Urinary bladder (tissue), 4 donors: ENCODE results near the gene SH3TC1. TPM values are rescaled to one million over a fixed set of nuclear protein-coding genes. Genes with fewer than 3 reads are reported as not detected.

Experiments used
- DNase-seq: peaks from one replicate; pipeline ENCODE4 v3.0.0-alpha.2; 2015; ENCODE audit errors: extremely low spot score
- H3K27ac ChIP-seq: one replicate; pipeline ENCODE4 v1.5.1; 2013; ENCODE audit warnings: low read depth, mild to moderate bottlenecking, moderate library complexity
- H3K36me3 ChIP-seq: one replicate; pipeline ENCODE4 v1.6.1; 2013; ENCODE audit warnings: mild to moderate bottlenecking, moderate library complexity; ENCODE audit not compliant: insufficient read depth
- H3K4me1 ChIP-seq: one replicate; pipeline ENCODE4 v1.6.1; 2013; ENCODE audit warnings: mild to moderate bottlenecking, moderate library complexity; ENCODE audit not compliant: insufficient read depth
- H3K4me3 ChIP-seq: one replicate; pipeline ENCODE4 v1.5.1; 2013; ENCODE audit warnings: low read depth, low read length
- WGBS: extraction: QIAGEN DNeasy Blood & Tissue Kit; methylation state at CpG from one replicate; pipeline ENCODE4 v1.1.7; 2013; 5-methylcytosine and 5-hydroxymethylcytosine counted together
- polyA plus RNA-seq: library from polyadenylated mRNA; stranded (reverse); fragments of 200-250 nt; gene quantifications from one replicate; pipeline ENCODE4 v1.2.3, GENCODE V29; 2013
- total RNA-seq: library from RNA; depleted of rRNA; stranded (reverse); fragments of >200 nt; gene quantifications from one replicate; pipeline ENCODE4 v1.2.3, GENCODE V29; 2014
- donor health status: healthy with polysubstance abuse.
- donor health status: healthy.

Gene SH3TC1
- total and polyA plus RNA-seq, 2 donors: 17.2 to 20.5 TPM

DNA sequence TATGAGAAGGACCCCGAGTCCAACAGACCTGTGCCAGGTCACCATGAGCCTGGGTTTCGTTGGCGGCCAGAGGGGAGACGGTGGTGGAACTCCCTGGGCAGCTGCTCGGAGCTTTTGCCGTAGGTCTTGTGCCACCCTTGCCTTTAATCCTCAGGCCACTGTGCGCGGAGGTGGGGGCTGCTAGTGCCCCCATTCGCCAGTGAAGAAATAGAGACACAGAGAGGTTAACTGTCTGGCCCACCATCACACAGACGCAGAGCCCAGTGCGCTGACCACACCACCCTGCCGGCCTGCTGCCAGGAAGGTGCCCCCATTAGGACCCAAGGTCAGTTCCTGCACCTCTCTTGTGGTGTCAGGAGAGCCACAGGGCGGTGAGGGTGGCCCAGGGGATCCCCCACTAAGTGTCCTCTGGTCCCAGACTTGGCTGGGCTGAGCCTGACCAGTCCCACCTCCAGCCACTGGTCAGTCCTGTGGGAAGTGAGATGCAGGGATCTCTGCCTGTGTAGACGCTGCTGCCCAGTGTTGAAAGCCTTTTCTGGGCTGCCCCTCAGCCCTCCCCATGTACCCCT, 42.2 kb downstream of the SH3TC1 start:
- H3K4me3 ChIP-seq: no peak overlapping the region
- no peak for DNase-seq
- H3K4me1 ChIP-seq: no peaks in the 10 kb centered on the region
- no peak overlapping the region for H3K27ac ChIP-seq
- H3K36me3 ChIP-seq: no peaks in the 10 kb centered on the region
- WGBS: 91% methylated on average over 14 of the region's 14 CpGs

- no peak overlapping the region for H3K27ac ChIP-seq
- DNase-seq: peak; percentile 87
- WGBS: 25% methylated on average over 29 of the region's 29 CpGs
- H3K36me3 ChIP-seq: no peaks in the 10 kb centered on the region
- no peak overlapping the region for H3K4me3 ChIP-seq
- H3K4me1 ChIP-seq: no peaks in the 10 kb centered on the region
Measured at GRCh38 chr4:8241895-8242696, 43.0 kb downstream of the SH3TC1 start.

GRCh38 chr4:8242782-8243560, 43.9 kb downstream of the SH3TC1 start:
- DNase-seq: no peak
- H3K36me3 ChIP-seq: no peaks in the 10 kb centered on the region
- WGBS: 85% methylated on average over 10 of the region's 10 CpGs
- H3K4me1 ChIP-seq: no peaks in the 10 kb centered on the region
- H3K27ac ChIP-seq: no peak overlapping the region
- no peak overlapping the region for H3K4me3 ChIP-seq

DNA sequence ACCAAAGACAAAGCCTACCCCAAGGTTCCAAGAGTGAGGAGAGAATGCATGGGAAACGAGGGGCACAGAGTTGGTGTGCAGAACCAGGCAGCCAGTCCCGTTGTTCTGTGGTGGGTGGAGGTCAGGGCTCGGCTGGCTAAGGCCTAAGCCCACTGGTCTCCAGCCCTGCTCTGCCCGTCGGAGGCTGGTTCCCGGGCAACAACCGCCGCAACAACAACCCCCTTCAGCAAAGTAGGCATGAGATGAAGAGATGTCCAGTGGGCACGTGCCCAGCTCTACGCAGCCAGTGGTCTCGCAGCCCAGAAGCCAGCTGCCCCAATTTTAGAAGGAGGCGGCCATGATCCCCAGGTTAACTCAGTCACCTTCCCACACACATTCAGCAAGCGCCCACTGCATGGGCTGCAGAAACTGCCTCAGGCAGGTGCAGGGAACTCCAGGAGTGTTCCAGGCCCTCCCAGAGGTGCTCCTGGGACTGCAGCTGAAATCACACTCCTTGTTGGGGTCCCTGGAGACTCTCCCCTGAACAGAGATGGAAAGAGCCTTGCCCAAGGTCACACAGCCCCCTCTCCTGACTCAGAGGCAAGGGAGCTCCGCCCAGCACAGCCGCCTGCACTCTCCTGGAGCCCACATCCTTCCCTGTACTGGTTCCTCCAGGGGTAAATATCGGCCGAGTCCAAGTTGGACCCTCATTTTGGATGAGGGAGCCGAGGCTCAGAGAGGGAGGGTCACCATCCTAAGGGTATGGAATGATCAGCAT, 45.1 kb downstream of the SH3TC1 start:
- 93% methylated on average over 18 of the region's 18 CpGs for WGBS
- H3K27ac ChIP-seq: no peak overlapping the region
- no peak overlapping the region for H3K4me3 ChIP-seq
- no peaks in the 10 kb centered on the region for H3K4me1 ChIP-seq
- DNase-seq: no peak
- H3K36me3 ChIP-seq: no peaks in the 10 kb centered on the region

GRCh38 chr4:8244931-8245460, 45.9 kb downstream of the SH3TC1 start:
- H3K36me3 ChIP-seq: no peaks in the 10 kb centered on the region
- H3K27ac ChIP-seq: no peak overlapping the region
- no peaks in the 10 kb centered on the region for H3K4me1 ChIP-seq
- no peak for DNase-seq
- WGBS: 97% methylated on average over 19 of the region's 19 CpGs
- H3K4me3 ChIP-seq: no peak overlapping the region

DNA sequence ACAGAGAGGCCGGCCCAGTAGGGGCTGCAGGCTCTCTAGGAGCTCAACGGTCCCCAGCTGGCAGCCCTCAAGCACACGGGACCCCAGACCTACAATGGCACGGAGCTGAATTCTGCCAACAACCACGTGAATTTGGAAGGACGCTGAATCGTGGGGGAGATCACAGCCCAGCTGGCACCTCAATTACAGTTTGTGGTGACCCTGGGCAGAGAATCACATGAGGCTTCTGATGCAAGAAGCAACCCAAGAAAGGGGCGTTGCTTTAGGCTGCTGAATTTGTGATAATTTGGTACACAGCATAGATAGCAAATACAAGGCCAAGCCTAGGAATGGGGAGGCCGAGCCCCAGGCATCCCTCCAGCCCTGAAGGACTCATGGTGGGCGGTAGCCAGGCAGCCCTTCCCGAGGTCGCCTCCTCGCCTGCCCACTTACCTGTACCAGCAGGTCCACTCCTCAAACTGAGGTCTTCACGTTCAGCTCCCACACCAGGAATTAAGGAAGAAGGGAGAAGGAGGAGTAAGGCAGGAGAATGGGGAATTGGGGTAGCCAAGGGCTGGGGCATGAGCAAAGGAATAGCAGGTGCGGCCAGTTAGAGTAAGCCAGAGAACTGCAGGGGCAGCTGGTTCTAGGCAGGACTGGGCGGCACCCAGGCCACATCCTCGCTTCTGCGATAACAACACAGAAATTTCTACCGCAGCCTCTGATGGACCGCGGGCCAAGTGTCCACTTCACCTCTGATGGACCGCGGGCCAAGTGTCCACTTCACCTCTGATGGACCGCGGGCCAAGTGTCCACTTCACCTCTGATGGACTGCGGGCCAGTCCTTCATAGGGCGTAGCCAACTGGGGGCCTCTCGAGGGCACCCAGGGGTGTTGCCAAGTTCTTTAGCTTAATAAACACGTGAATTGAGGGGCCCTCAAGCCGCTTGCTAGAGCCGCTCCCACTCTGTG, 47.1 kb downstream of the SH3TC1 start:
- H3K4me1 ChIP-seq: no peaks in the 10 kb centered on the region
- H3K27ac ChIP-seq: no peak overlapping the region
- H3K36me3 ChIP-seq: no peaks in the 10 kb centered on the region
- no peak overlapping the region for H3K4me3 ChIP-seq
- DNase-seq: no peak
- WGBS: 92% methylated on average over 31 of the region's 31 CpGs

DNA sequence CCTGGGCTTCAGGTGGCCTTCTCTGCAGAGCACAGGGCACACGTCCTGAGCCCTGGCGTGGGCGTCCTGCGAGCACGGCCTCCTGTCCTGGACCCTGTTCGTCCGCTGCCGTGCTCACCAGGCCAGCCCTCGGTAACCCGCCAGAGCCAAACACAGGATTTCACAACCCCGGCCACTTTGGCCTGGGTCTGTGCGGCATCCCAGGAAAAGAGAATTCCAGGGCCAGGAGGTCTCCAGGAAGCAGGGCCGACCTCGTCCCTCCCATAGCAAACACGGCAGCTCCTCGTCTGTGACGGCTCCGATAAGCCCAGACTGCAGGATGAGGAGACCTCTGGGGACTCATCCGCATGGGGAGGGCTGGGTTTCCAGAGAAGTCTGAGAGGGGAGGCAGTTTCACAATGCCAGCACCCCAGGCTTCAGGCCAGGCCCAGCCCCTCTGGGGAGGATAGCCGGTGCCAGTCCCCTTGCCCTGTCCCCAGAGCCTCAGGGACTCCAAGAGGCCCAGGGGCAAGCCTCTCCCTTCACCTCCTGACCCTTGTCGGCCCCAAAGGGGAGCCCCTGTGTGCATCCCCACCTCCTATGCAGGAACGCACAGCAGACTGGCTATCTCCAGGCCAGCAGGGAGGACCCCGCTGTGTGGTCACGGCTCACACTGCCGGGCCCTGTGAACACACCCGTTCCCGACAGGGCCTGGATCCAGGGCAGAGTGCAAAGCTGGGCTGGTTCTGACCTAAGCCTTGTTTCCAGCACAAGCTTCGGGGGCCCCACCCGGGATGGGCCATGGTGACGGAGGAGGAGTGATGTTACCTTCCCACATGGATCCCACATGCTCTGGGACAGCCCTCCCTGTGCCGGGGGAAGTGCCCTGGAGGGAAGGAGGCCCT, 48.2 kb downstream of the SH3TC1 start:
- Histone ChIP-seq H3K27ac (no peak overlapping the region), H3K4me3 (no peak overlapping the region), H3K4me1 (no peaks in the 10 kb centered on the region), H3K36me3 (no peaks in the 10 kb centered on the region)
- DNase-seq: no peak
- WGBS: 67% methylated on average over 31 of the region's 31 CpGs

DNA sequence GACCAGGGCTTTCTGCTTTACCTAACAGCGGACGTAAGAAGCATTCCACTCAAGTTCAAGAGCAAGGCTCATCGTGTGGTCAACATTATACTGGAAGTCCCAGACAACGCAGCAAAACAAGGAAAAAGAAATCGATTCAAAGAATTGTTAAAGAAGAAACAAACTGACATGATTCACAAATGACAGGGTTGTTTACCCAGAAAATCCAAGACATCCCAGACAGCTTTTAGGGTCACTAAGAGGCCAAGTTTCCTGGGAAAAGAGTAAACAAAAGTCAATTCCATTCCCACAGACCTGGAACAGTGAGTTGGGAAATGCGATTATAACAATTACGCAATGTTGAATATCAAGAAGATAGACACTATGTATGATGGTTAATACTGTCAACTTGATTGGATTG, 49.0 kb downstream of the SH3TC1 start:
- DNase-seq: no peak
- Histone ChIP-seq H3K27ac (no peak overlapping the region), H3K4me3 (no peak overlapping the region), H3K4me1 (no peaks in the 10 kb centered on the region), H3K36me3 (no peaks in the 10 kb centered on the region)
- 84% methylated on average over 7 of the region's 7 CpGs for WGBS

- H3K4me3 ChIP-seq: no peak overlapping the region
- H3K36me3 ChIP-seq: no peaks in the 10 kb centered on the region
- 66% methylated on average over 3 of the region's 3 CpGs for WGBS
- no peak overlapping the region for H3K27ac ChIP-seq
- peaks cover 1% of the 10 kb centered on the region for H3K4me1 ChIP-seq
- DNase-seq: no peak
Measured at GRCh38 chr4:8250227-8250626, 51.1 kb downstream of the SH3TC1 start.

- DNase-seq: no peak
- no peak overlapping the region for H3K4me3 ChIP-seq
- peaks cover 1% of the 10 kb centered on the region for H3K4me1 ChIP-seq
- H3K27ac ChIP-seq: no peak overlapping the region
- H3K36me3 ChIP-seq: no peaks in the 10 kb centered on the region
- WGBS: 85% methylated on average over 7 of the region's 7 CpGs
Measured at GRCh38 chr4:8250637-8251036, 51.5 kb downstream of the SH3TC1 start.

DNA sequence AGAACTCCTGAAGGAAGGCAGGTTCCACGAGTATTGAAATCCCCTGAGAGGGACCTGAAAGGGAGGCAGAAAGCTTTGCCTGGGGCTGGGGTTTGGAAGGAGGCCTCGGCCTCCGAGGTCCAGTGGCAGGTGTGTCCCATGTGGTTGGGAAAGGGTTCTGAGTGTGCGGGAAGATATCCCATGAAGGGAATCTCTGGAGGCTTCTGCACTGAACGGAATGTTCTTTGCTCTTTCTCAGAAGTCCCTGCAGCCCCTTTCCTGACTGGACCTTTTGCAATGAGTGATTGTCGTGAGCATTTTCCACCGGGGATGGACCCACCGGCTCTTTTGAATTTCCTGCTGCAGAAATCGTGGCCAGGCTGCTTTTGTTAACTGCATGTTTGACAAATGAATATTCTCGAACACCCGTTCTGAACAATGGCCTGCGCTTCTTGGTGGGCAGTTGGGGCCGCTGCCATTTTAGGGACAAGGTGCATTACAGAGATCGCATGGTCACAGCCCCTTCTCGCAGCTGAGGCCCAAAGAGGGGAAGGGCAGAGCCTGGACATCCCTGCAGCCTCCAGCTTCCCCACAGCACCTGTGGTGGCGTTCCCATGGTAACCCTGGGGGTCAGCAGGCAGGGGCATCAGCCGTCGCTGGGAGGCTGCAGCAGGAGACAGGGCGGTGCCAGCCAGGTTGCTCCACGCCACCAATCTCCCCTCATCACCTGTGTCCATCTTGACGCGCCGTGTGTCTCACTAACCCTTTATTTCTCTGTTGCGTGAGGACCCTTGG, 52.2 kb downstream of the SH3TC1 start:
- whole genome bisulfite sequencing: 90% methylated on average over 24 of the region's 24 CpGs
- H3K36me3 ChIP-seq: no peaks in the 10 kb centered on the region
- no peak overlapping the region for H3K4me3 ChIP-seq
- peaks cover 1% of the 10 kb centered on the region for H3K4me1 ChIP-seq
- H3K27ac ChIP-seq: no peak overlapping the region
- no peak for DNase-seq
